NCI-H82 (cell line): ENCODE measurements around the gene RNASE4.
"Not testable (repeated sequence)": the region's sequence is repeated elsewhere in the genome, so short reads cannot be mapped to it uniquely, and the experiment has no call there.

Experiments used
- DNase-seq: peaks from one replicate; lab custom pipeline; 2025; lab: John Stamatoyannopoulos, UW

RNASE4 gene, protein sequence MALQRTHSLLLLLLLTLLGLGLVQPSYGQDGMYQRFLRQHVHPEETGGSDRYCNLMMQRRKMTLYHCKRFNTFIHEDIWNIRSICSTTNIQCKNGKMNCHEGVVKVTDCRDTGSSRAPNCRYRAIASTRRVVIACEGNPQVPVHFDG

GRCh38 chr14:20683891-20684661, at the start of gene RNASE4:
TSS of gene RNASE4 (plus strand) at chr14:20684560. CDS start at chr14:20699372, 14,812 bp downstream.
- DNase-seq: peak; percentile 75

DNA sequence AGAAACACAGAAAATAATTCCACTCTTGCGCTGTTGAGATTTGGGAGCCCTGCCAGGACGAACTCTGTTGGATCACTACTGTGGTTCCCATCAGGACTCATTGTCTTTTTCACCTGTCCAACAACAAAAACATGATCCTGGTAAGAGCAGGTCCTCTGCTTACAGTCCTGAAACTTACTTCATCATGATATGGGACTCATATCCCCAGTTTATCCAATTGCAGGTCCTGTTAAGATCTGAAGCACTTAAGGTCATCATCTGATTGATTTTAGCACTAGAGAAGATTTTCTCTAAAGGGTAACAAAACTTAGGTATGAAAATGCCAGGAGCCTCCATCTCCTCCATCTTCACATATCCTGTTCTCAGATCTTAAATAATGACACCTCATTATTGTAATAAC, 42.8 kb upstream of the RNASE4 start, which contains the start of gene OR6S1:
Gene OR6S1 (minus strand): TSS at position 101 of the 400 bp plus-strand sequence. CDS start 0 bp downstream, at position 101.
- no peak for DNase-seq

GRCh38 chr14:20642182-20642581, 42.2 kb upstream of the RNASE4 start:
- DNase-seq: no peak

DNA sequence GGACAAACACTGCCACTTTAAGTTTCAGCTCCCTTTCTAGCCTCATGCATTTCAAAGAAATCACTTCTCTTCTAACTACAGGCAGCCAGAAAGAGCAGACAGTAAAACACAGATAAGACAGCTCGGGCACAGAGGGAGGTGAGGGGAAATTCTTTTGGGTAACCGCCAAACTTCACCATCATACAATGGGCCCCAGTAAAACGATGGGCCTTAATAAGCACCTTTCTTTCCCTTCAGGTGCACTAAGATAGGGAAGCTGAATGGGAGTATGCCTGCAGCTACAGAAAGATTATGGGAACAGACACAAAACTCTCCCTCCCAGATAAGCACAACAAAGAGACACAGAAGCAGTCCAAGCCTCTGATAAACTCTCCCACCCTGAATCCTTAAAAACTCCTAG, 41.6 kb upstream of the RNASE4 start:
- DNase-seq: not testable (repeated sequence)

- DNase-seq: no peak
Measured at GRCh38 chr14:20644520-20644919, 39.8 kb upstream of the RNASE4 start.

DNA sequence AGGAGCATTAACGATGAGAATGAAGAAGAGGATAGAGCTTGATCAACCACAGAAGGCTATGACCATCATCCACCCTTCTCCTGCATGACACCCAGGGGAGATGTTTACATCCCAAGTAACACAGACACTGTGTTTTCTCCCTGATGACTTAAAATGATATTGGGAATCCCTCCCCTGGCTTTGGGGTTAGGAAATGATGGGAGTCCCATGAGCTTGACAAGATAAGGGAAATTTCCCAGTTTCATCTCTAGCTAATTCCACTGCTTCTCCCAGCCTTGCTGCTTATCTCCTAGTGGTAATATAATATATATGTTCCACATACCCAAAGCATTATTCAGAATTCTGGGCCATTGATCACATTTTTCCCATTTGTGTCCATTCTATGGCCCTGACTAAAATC, 38.9 kb upstream of the RNASE4 start:
- DNase-seq: no peak

GRCh38 chr14:20652996-20653975, 31.1 kb upstream of the RNASE4 start:
- peak; percentile 69 for DNase-seq

DNA sequence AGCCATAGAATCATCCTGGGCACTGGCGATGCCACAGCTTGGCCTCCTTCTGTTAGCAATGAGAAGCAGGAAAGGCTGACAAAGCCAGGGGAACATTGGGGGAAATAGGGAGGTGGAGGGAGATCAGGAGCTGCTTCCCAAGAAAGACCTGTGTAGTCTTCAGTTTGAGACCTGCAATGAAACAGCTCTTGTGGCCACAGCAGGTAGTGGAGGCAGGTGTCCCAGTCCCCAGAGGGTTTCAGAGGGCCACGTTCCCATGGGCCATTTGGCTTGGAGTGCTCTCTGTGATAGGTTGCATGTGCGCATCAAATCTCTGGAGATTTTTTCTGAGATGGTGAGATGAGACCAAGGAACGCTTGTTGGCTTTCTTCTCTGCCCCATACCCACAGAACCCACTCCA, 28.5 kb upstream of the RNASE4 start:
- DNase-seq: no peak

DNA sequence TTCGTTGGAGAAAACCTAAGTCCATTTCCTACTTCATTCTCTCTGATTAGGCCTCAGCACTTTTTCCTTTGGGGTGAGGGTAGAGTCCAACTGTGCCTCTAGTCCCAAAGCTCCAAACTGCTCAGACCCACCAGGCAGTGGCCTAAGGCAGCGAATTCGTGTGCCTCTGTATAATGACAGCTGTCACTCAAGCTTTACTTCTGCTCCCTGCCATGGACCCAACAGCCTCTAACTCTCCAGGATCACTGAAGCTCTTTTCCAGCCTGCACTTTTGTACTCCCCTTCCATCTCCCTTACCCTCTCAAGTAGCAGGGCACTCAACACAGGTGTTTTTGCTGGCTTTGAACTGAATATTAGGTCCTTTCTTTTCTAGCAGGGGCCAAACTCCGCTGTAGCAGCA, 28.1 kb upstream of the RNASE4 start:
- DNase-seq: no peak

DNA sequence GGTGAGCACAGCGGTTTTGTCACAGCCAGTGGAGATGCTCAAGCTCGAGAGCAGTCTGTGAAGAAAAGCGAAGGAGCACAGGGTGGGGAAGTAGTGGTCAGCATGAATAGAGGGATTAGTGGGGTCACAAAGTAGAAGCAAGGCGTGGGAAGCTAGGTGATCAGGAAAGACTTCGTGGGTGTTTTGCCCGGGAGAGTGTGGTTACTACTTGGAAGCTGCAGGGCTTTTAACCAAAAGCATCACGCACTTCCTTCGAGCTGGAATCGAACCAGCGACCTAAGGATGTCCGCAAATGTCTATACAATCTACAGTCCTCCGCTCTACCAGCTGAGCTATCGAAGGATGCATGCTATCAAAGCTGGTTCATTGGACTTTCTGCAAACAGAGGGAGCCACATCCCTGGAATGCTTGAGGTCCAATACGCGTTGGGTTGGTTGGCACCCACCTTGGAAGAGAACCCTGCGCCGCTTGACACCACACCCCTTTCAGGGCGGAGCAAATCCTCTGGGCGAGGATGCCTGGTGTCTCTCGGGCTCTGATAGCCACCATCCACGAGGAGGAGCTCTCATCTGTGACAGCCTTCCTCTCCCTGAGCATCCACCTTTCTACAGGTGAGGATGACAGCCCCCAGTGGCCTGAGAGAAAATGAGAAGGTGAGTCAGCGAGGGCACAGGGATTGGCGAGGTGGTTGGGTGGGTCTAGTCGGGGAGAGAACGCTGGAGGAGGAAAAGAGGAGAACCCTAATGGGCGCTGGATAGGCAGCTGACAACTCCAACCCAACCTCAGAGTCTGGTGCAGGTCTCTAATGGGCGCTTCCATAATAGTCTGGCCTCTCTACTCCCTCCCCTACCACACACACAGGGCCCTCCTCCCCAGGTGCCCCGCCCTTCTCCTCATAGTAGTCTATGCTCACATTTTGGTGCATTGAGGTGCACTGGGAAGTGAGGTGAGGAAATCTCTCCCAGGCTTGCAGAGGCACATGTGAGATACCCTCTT, 26.8 kb upstream of the RNASE4 start:
- DNase-seq: no peak

DNA sequence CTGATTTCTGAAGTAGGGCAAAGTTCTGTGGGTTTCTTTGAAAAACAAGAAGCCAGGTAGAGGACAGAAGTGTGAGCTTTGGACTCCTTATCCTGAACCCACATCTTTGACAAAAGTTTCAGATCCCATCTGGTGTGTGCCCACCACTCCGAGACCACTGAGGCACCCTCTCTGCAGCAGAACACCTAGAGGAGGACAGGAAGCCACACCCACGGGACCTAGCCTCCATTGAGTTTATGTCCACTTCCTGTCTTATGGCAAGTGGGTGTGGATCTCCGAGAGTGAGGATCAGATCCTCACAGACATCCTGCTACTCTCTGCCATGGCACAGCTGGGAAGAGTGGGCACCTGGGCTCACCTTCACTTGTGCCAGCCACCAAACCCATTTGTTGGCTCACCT, 26.1 kb upstream of the RNASE4 start:
- no peak for DNase-seq

- DNase-seq: no peak
Measured at GRCh38 chr14:20659336-20659735, 25.0 kb upstream of the RNASE4 start.

GRCh38 chr14:20659813-20660395, 24.5 kb upstream of the RNASE4 start:
- no peak for DNase-seq

DNA sequence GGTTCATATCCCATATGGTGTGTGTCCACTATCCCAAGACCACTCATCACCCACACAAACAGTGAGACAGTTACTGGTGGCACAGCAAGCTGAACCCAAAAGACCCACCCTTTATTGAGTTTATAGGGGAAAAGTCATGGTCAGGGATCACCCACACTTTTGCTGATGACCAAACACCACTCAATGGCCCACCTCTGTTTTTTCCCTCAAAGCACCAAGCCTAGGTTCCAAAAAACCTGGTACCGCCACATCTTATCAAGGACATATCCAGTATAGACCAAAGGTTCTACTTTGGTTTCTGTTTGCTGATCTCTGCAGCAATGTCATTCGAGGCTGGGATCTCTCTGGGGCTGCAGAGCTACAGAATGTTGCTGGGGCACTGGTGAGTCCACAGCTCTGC, 23.2 kb upstream of the RNASE4 start:
- no peak for DNase-seq

GRCh38 chr14:20662968-20663732, 21.2 kb upstream of the RNASE4 start:
- DNase-seq: peak; percentile 38

DNA sequence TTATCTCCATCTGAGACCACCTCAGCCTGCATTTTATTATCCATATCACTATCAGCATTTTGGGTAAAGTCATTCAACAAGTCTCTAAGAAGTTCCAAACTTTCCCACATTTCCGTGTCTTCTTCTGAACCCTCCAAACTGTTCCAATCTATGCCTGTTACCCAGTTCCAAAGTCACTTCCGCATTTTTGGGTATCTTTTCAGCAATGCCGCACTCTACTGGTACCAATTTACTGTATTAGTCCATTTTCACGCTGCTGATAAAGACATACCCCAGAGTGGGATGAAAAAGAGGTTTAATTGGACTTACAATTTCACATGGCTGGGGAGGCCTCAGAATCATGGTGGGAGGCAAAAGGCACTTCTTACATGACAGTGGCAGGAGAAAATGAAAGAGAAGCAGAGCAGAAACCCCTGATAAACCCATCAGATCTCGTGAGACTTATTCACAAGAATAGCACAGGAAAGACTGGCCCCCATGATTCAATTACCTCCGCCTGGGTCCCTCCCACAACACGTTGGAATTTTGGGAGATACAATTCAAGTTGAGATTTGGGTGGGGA, 17.9 kb upstream of the RNASE4 start:
- not testable (repeated sequence) for DNase-seq

DNA sequence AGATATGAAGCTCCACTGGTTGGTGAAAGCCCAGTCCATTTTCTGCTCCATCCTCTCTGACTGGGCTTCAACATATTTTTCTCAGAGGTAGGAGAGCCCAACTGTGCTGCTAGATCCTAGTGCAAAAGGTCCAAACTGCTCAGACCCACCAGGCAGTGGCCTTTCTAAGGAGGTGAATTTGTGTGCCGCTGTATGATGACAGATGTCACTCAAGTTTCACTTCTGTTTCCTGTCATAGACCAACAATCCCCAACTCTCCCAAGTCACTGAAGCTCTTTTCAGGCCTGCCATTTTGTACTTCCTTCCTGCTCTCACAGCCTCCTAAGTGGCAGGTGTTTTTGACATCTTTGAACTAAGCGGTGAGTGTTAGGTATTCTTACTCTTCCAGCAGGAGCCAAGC, 16.4 kb upstream of the RNASE4 start:
- no peak for DNase-seq

- no peak for DNase-seq
Measured at GRCh38 chr14:20668969-20669368, 15.4 kb upstream of the RNASE4 start.

GRCh38 chr14:20671597-20672283, 12.6 kb upstream of the RNASE4 start:
- DNase-seq: no peak
